GM18951 (cell line): Measurements from ENCODE around the gene UGT1A4.
"Not testable (repeated sequence)": the region's sequence is repeated elsewhere in the genome, so short reads cannot be mapped to it uniquely, and the experiment has no call there.

ENCODE experiments used
- POLR2A ChIP-seq: IDR thresholded peaks from 4 replicates; pipeline ENCODE4 v1.6.1; 2011; ENCODE audit warnings: mild to moderate bottlenecking; ENCODE audit not compliant: insufficient read length, insufficient read depth; ENCODE audit errors: extremely low read depth
- in situ Hi-C: fragments of 300-500 bp; cut with MboI; formaldehyde crosslinking; loops from one replicate; pipeline ENCODE4 v1.12.0; 2022; ENCODE audit warnings: low sequenced_read_pairs, mixed read lengths, inconsistent platforms; ENCODE audit not compliant: unreplicated experiment

The UGT1A4 gene

GRCh38 chr2:233746475-233747282, 28.1 kb downstream of the UGT1A4 start:
- in situ Hi-C loops, result no loop called here
- no peak for TF ChIP-seq POLR2A

DNA sequence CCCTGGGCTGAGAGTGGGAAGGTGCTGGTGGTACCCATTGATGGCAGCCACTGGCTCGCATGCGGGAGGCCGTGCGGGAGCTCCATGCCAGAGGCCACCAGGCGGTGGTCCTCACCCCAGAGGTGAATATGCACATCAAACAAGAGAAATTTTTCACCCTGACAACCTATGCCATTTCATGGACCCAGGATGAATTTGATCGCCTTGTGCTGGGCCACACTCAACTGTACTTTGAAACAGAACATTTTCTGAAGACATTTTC, 28.7 kb downstream of the UGT1A4 start:
- in situ Hi-C loops, result no loop called here

DNA sequence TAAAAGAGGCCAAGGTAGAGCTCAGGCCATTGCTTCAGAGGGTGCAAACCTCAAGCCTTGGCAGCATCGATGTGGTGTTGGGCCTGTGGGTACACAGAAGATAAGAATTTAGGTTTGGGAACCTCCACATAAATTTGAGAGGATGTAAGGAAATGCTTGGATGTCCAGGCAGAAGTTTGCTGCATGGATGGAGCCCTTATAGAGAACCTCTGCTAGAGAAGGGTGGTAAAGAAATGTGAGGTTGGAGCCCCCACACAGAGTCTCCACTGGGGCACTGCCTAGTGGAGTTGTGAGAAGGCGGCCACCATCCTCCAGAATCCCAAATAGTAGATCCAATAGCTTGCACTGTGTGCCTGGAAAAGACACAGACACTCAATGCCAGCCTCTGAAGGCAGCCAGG, 32.2 kb downstream of the UGT1A4 start:
- in situ Hi-C loops, result not testable (repeated sequence)

More for the DNA sequence above, 28.7 kb downstream of the UGT1A4 start:
- no peak for TF ChIP-seq POLR2A

- in situ Hi-C loops, result not testable (repeated sequence)
These were observed 32.9 kb downstream of the UGT1A4 start for GRCh38 chr2:233751212-233752009.

- in situ Hi-C loops, result no loop called here
- no peak for TF ChIP-seq POLR2A
These were observed 36.5 kb downstream of the UGT1A4 start for GRCh38 chr2:233754872-233755611.

DNA sequence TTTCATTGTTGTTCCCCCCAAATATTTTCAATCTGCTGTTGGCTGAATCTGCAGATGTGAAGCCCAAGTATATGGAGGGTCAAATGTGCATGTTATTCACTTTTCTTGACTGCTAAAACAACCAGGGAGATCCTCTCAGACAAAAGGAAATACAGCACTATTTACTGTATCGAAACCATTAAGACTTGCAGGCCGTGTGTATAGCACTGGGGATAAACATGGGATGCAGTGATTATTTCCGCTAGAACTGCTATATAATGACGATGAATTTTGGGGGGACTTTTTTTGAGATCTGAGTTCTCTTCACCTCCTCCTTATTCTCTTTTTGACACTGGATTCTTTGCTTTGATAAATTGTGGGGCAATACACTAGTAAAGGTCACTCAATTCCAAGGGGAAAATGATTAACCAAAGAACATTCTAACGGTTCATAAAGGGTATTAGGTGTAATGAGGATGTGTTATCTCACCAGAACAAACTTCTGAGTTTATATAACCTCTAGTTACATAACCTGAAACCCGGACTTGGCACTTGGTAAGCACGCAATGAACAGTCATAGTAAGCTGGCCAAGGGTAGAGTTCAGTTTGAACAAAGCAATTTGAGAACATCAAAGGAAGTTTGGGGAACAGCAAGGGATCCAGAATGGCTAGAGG, 38.0 kb downstream of the UGT1A4 start:
- in situ Hi-C loops, result no loop called here
- no peak for TF ChIP-seq POLR2A

GRCh38 chr2:233758141-233758540, 39.6 kb downstream of the UGT1A4 start:
- in situ Hi-C loops, result no loop called here
- TF ChIP-seq POLR2A, result no peak

GRCh38 chr2:233758849-233759248, 40.3 kb downstream of the UGT1A4 start:
- TF ChIP-seq POLR2A, result no peak
- in situ Hi-C loops, result no loop called here

GRCh38 chr2:233760043-233760442, 41.5 kb downstream of the UGT1A4 start, which contains the start of gene UGT1A1:
UGT1A1 (plus strand) TSS chr2:233760270; CDS start chr2:233760288, 18 bp downstream.
- in situ Hi-C loops, result no loop called here
- TF ChIP-seq POLR2A, result no peak

DNA sequence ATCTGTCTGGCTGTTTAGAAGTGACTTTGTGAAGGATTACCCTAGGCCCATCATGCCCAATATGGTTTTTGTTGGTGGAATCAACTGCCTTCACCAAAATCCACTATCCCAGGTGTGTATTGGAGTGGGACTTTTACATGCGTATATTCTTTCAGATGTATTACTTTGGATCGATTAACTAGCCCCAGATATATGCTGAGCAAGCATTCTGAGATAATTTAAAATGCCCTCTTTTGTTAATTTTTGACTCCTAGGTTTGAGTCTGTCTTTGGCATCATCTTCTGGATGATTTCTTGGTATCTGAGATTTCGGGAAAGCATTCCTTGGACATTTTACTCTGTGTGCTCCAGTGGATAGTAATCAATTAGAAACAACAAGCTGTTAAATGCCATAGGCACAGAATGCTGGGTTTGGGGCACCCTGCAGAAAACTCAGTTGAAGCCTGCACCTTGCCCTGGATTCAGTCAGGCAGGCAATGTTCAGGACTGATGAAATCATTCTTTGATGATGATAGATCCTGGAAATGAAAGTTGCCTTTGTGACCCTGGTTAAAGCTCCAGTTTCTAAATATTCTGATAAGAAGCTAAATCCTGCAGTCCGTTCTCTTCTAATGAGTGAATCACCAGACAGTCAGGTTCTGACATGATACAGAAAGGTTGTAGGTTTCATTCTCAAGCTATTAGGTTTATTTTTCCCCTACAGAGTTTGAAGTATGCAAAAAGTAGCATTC, 42.7 kb downstream of the UGT1A4 start:
- in situ Hi-C loops, result no loop called here
- no peak for TF ChIP-seq POLR2A

DNA sequence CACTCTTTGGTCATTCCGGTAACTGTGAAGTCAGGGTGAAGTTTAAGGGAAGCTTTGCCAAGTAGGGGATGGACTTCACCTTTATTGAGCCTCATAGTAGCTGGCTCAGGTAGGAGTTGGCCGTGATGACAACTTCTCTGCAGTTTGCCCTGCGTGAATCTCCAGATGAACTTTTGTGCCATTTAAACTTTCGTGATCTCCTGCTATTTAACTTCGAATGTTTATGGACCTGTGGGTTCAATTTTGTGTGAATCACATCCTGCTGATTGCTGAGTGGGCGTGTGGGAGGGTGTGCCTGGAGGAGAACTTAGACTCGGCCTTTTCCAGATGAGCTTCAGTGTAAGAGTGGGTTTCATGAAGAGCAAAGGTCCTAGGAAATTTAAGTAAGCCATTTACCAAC, 45.7 kb downstream of the UGT1A4 start:
- no peak for TF ChIP-seq POLR2A
- in situ Hi-C loops, result no loop called here

DNA sequence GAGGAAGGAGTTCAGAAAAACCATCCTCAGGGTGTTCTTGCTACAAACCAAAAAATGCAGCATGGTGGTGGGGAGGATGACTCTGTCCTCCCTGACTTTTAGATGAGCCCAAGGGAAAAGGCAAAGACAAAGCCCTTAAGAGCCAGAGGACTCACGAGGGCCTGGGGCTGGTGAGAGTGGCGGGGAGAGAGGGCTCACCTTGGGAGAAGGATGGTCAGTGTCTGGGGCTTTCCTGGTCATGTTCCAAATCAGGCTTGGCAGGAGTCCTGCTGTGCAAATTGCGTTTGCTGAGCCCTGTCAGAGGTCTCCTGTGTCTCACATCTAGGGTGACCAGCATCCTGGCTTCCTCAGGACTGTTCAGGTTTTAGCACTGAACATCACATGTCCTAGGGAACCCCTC, 46.2 kb downstream of the UGT1A4 start:
- in situ Hi-C loops, result no loop called here
- no peak for TF ChIP-seq POLR2A

DNA sequence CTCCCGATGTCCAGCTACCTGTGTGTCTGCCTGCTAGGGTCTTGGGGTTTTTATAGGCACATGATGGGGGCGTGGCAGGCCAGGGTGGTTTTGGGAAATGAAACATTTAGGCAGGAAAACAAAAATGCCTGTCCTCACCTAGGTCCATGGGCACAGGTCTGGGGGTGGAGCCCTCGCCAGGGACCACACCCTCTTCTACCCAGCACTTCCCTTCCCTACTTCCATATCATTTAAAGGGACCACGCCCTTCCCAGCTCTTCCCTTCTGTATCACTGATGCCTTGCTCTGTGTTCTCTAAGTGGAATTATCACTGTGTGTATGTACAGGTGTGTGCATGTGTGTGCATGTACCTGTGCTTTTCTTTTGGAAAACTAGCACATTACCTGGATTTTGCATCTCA, 47.9 kb downstream of the UGT1A4 start:
- no peak for TF ChIP-seq POLR2A
- in situ Hi-C loops, result no loop called here
